SK-N-SH (cell line): ENCODE data around the gene HHATL. TPM values are rescaled to one million over a fixed set of nuclear protein-coding genes. Genes with fewer than 3 reads are reported as not detected.

Experiments used
- CTCF ChIA-PET: fragments of 300-600, 350-600 bp; formaldehyde crosslinking; extraction: SDS; loops from one replicate; lab custom pipeline; 2021; lab: Yijun Ruan, JAX
- POLR2A ChIA-PET: fragments of 350-600 bp; sonication (Branson Sonifier 250); formaldehyde crosslinking; extraction: SDS; loops from one replicate; lab custom pipeline; 2020; ENCODE audit warnings: antibody characterized with exemption, inconsistent platforms; lab: Yijun Ruan, JAX
- DNase-seq: peaks from one replicate; pipeline ENCODE4 v3.0.0; 2012
- H2AFZ ChIP-seq: fragments of 200-600 bp; sonication (generic); 2 replicates; pipeline ENCODE4 v1.8.1; 2016; ENCODE audit warnings: antibody characterized with exemption, mild to moderate bottlenecking, low read depth
- H3F3A ChIP-seq: fragments of 200-600 bp; sonication (generic); replicated peaks from 2 replicates; pipeline ENCODE3; 2016; ENCODE audit warnings: antibody characterized with exemption, mild to moderate bottlenecking; ENCODE audit not compliant: insufficient read depth
- H3K27ac ChIP-seq, 2 experiments: fragments of 200-500 bp in 1 of 2; fragments of 200-600 bp in 1 of 2; sonication (Bioruptor generic) in 1 of 2; sonication (generic), shearing (Covaris generic) in 1 of 2; 2 replicates each; pipeline versions ENCODE4 v1.5.1 to v1.6.1; 2014 to 2016; ENCODE audit warnings: low read depth in 2 of 2, inconsistent platforms in 1 of 2, low read length in 1 of 2, mild to moderate bottlenecking in 1 of 2, mixed read lengths in 1 of 2
- H3K27me3 ChIP-seq: fragments of 200-600 bp; sonication (generic), shearing (Covaris generic); 2 replicates; pipeline ENCODE4 v1.6.1; 2016; ENCODE audit warnings: mixed run types; ENCODE audit not compliant: insufficient read depth
- H3K36me3 ChIP-seq, 2 experiments: fragments of 200-500 bp in 1 of 2; fragments of 200-600 bp in 1 of 2; sonication (Bioruptor generic) in 1 of 2; sonication (generic) in 1 of 2; replicated peaks in 1 of 2; 2 replicates each; pipeline versions ENCODE3 to v1.5.1; 2014 to 2016; ENCODE audit warnings: low read length in 1 of 2, mild to moderate bottlenecking in 1 of 2; ENCODE audit not compliant: insufficient read depth in 2 of 2, control insufficient read depth in 1 of 2
- H3K4me1 ChIP-seq, 2 experiments: fragments of 200-500 bp in 1 of 2; fragments of 200-600 bp in 1 of 2; sonication (Bioruptor generic) in 1 of 2; sonication (generic), shearing (Covaris generic) in 1 of 2; 2 replicates each; pipeline versions ENCODE4 v1.5.1 to v1.6.1; 2014 to 2016; ENCODE audit warnings: low read depth in 1 of 2, low read length in 1 of 2, mixed run types in 1 of 2; ENCODE audit not compliant: insufficient read depth in 2 of 2, control insufficient read depth in 1 of 2
- H3K4me2 ChIP-seq: fragments of 200-600 bp; sonication (generic), shearing (Covaris generic); 2 replicates; pipeline ENCODE4 v1.6.1; 2017; ENCODE audit warnings: mixed run types
- H3K4me3 ChIP-seq, 2 experiments: fragments of 200-500 bp in 1 of 2; fragments of 200-600 bp in 1 of 2; sonication (Bioruptor generic) in 1 of 2; sonication (generic), shearing (Covaris generic) in 1 of 2; 2 replicates each; pipeline versions ENCODE4 v1.5.1 to v1.8.1; 2014 to 2016; ENCODE audit warnings: low read depth in 2 of 2, inconsistent platforms in 1 of 2, low read length in 1 of 2, mild to moderate bottlenecking in 1 of 2, mixed read lengths in 1 of 2, moderate library complexity in 1 of 2
- H3K79me2 ChIP-seq: fragments of 200-600 bp; sonication (generic); 2 replicates; pipeline ENCODE4 v1.8.1; 2017; ENCODE audit warnings: mild to moderate bottlenecking; ENCODE audit not compliant: insufficient read depth
- H3K9ac ChIP-seq: fragments of 200-600 bp; sonication (generic); 2 replicates; pipeline ENCODE4 v1.6.1; 2017; ENCODE audit warnings: mixed run types
- H3K9me2 ChIP-seq: fragments of 200-600 bp; sonication (generic); 2 replicates; pipeline ENCODE4 v1.6.1; 2017; ENCODE audit warnings: mixed run types
- H3K9me3 ChIP-seq: fragments of 200-600 bp; sonication (generic); 2 replicates; pipeline ENCODE4 v1.6.1; 2017; ENCODE audit warnings: mixed run types, mild to moderate bottlenecking, moderate library complexity
- H4K20me1 ChIP-seq: fragments of 200-600 bp; sonication (generic); 2 replicates; pipeline ENCODE4 v1.6.1; 2017; ENCODE audit warnings: mild to moderate bottlenecking, mixed run types; ENCODE audit not compliant: insufficient read depth
- EP300 ChIP-seq, 2 experiments: IDR thresholded peaks; 2 replicates each; pipeline versions ENCODE4 v1.4.0 to v1.6.1; 2012; ENCODE audit warnings: borderline replicate concordance in 1 of 2, low read depth in 1 of 2, low read length in 1 of 2
- GATA2 ChIP-seq: sonication (generic); formaldehyde crosslinking; IDR thresholded peaks from 2 replicates; pipeline ENCODE4 v1.5.0; 2020; ENCODE audit warnings: mild to moderate bottlenecking, missing genetic modification reagents
- MXI1 ChIP-seq: IDR thresholded peaks from 2 replicates; pipeline ENCODE4 v1.6.1; 2012; ENCODE audit warnings: mild to moderate bottlenecking, low read depth, low read length, improper control_type of control experiment
- NFIC ChIP-seq: IDR thresholded peaks from 2 replicates; pipeline ENCODE4 v1.4.0; 2012; ENCODE audit warnings: borderline replicate concordance
- NRF1 ChIP-seq: IDR thresholded peaks from 2 replicates; pipeline ENCODE4 v1.6.1; 2012; ENCODE audit warnings: low read depth, mild to moderate bottlenecking, low read length
- RFX5 ChIP-seq: IDR thresholded peaks from 2 replicates; pipeline ENCODE4 v1.6.1; 2012; ENCODE audit warnings: mild to moderate bottlenecking, improper control_type of control experiment, low read length
- SIN3A ChIP-seq: IDR thresholded peaks from 2 replicates; pipeline ENCODE4 v1.6.1; 2012; ENCODE audit warnings: low read depth, mild to moderate bottlenecking, low read length, moderate library complexity, borderline replicate concordance
- TEAD4 ChIP-seq: IDR thresholded peaks from 2 replicates; pipeline ENCODE4 v1.4.0; 2012; ENCODE audit warnings: mild to moderate bottlenecking, borderline replicate concordance; ENCODE audit not compliant: insufficient read depth
- WGBS: methylation state at CpG from one replicate; pipeline ENCODE4 v1.1.6; 2017; ENCODE audit warnings: low lambda C conversion rate; 5-methylcytosine and 5-hydroxymethylcytosine counted together
- polyA plus RNA-seq, 3 experiments: library from polyadenylated mRNA; depleted of rRNA; stranded (reverse); fragments of >200 nt; gene quantifications; 2 replicates each; pipeline ENCODE4 v1.2.3, GENCODE V29; 2012
- TF ChIP-seq, protein P1 (sequence below): IDR thresholded peaks from 2 replicates; pipeline ENCODE4; 2012
- TF ChIP-seq, protein P2 (sequence below): IDR thresholded peaks from 2 replicates; pipeline ENCODE4 v1.4.0; 2012; ENCODE audit warnings: low read depth
- TF ChIP-seq, protein P3 (sequence below): fragments of 150-350 bp; IDR thresholded peaks from 2 replicates; pipeline ENCODE4 v1.6.1; 2017; ENCODE audit warnings: antibody characterized with exemption, low read length, low read depth, borderline replicate concordance
- TF ChIP-seq, protein P4 (sequence below): fragments of 200-600 bp; sonication (generic); IDR thresholded peaks from 2 replicates; pipeline ENCODE4 v1.6.1; 2017; ENCODE audit warnings: antibody characterized with exemption, mild to moderate bottlenecking, moderate library complexity
- TF ChIP-seq, protein P5 (sequence below): IDR thresholded peaks from 2 replicates; pipeline ENCODE4 v1.4.0; 2012; ENCODE audit warnings: low read depth, borderline replicate concordance

HHATL gene
- polyA plus RNA-seq, 1 of the 3 experiments (the other 2 are of a cell fraction) = not detected

DNA sequence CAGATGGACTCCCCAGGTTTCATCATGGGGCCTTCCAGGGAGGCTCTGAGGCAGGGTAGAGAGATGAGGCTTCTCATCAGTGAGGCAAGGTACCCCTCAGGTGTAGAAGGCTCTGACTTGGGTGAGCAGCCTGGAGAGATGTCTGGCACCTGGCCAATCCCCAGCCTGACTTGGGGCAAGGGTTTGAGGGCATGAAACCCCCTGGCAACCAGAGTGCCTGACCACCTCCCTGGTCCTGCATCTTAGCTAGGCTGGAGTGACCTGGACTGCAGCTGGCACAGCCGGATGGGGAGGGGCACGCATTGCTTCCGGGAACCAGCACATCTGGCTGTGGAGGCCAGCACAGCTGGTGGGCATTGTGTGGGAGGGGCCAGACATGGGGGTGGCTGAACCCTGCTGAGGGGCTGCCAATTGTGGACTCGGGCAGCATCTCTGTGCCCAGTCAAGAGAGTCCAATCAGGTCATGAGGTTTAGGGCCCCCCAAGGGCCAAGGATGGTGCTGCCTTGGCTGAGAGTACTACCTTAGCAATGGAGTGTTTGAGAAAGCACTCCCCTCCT, 47.2 kb downstream of the HHATL start:
- peaks cover 8% of the 10 kb centered on the region; the same call in 1 of the 2 replicates for H4K20me1 ChIP-seq
- WGBS = 82% methylated on average over 2 of the region's 4 CpGs
- H3K79me2 ChIP-seq = peaks cover 44% of the 10 kb centered on the region
- peak overlapping the region; percentile 88 for H3K9ac ChIP-seq
- peak overlapping the region; percentile 99 for H3K4me2 ChIP-seq
- peak overlapping the region; percentile 35 to 83; a peak in 1 of 4 replicates for H3K27ac ChIP-seq
- no peak for TF ChIP-seq GATA2 (CRISPR knock-in tag)
- TF ChIP-seq NFIC = peak; percentile 20; the same call in 1 of the 2 replicates
- H3K4me1 ChIP-seq = peaks cover 24 to 42% of the 10 kb centered on the region in 2 experiments
- H3K9me2 ChIP-seq = no peaks in the 10 kb centered on the region
- H3K27me3 ChIP-seq = no peaks in the 10 kb centered on the region
- POLR2A ChIA-PET = interaction anchor here (0.6 kb wide), 1 partner anchor 164 kb away, joined by 3 read pairs; no protein-coding TSS in a partner anchor
- H3K9me3 ChIP-seq = no peaks in the 10 kb centered on the region
- no peak overlapping the region; the same call in 1 of the 2 replicates for H2AFZ ChIP-seq
- CTCF ChIA-PET = interaction anchor here (1.5 to 2.7 kb wide), 3 partner anchors 54 to 94 kb away, joined by 4 to 12 read pairs (median 5); partner anchors contain the start of gene NKTR
- peaks cover 21% of the 10 kb centered on the region for H3F3A ChIP-seq
- H3K36me3 ChIP-seq = peaks cover 5 to 16% of the 10 kb centered on the region in 2 experiments
- H3K4me3 ChIP-seq = peak overlapping the region; percentile 83 to 91
- peak; percentile 83 for DNase-seq

DNA sequence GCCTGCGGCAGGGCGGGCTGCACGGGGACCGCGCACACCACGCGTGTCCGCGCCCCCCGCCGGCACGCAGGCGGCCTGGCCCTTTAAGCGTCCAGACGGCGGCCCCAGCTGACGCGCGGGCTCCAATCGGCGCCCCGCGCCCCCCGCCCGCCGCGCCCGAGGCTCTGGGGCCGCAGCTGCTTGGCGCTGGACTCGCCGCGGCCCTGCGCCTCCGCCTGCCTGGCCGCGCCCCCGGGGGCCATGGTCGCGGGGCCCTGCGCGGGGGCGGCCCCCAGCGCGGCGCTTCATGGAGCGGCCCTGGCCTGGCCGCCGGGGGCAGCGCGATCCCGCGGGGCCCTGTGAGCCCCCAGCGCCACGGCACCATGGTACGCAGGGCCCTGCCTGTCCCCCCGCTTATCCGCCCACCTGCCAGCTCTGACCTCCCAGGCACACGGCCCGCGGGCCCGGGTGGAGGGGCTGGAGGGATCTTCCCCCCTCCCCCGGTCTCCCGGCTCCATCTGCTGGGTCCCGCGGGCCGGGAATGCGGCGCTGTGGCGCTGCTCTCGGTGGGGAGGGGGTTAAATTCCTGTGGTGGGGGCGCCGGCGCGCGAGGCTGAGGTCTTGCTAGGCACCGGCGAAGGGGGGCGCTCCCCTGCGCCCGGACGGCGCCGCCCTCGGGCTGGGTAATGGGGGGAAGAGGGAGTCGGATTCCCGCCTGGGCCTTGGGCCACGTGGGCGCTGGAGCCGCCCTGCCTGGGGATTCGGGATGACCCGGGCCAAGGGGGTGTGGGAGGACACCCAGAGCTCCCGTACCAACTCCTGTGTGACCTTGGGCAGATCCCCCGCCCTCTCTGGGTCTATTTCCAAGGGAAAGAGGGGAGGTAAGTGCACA, 48.0 kb downstream of the HHATL start:
- CTCF ChIA-PET = interaction anchor here (1.0 to 2.7 kb wide), 5 partner anchors 53 to 186 kb away, joined by 4 to 12 read pairs (median 4); partner anchors contain the start of genes NKTR and SEC22C
- Histone ChIP-seq H3K27ac (peak overlapping the region; percentile 83 to 84; a peak in 2 of 4 replicates), H3K79me2 (peaks cover 52% of the 10 kb centered on the region), H3K27me3 (no peaks in the 10 kb centered on the region), H3K4me3 (peak overlapping the region; percentile 83 to 91), H2AFZ (peak overlapping the region; percentile 74), H3F3A (peaks cover 24% of the 10 kb centered on the region), H3K9me2 (no peaks in the 10 kb centered on the region), H3K4me1 (peaks cover 24 to 42% of the 10 kb centered on the region in 2 experiments), H4K20me1 (peaks cover 8% of the 10 kb centered on the region; the same call in 1 of the 2 replicates), H3K9ac (peak overlapping the region; percentile 88), H3K9me3 (no peaks in the 10 kb centered on the region), H3K36me3 (peaks cover 5 to 12% of the 10 kb centered on the region in 2 experiments), H3K4me2 (peak overlapping the region; percentile 99)
- peak; percentile 92 for DNase-seq
- POLR2A ChIA-PET = interaction anchor here (0.6 to 0.9 kb wide), 2 partner anchors 54 to 164 kb away, joined by 3 to 4 read pairs; partner anchors contain the start of gene NKTR
- 3% methylated on average over 15 of the region's 94 CpGs for WGBS
- TF ChIP-seq EP300 (IDR thresholded peaks at IDR 0.05; ENCODE audit: borderline replicate concordance in 1 of 2, low read depth in 1 of 2, low read length in 1 of 2) = peak in 1 of 2 experiments; percentile 23; a peak in 1 of 4 replicates
- TF ChIP-seq RFX5 = no peak
- TF ChIP-seq, protein P1, sequence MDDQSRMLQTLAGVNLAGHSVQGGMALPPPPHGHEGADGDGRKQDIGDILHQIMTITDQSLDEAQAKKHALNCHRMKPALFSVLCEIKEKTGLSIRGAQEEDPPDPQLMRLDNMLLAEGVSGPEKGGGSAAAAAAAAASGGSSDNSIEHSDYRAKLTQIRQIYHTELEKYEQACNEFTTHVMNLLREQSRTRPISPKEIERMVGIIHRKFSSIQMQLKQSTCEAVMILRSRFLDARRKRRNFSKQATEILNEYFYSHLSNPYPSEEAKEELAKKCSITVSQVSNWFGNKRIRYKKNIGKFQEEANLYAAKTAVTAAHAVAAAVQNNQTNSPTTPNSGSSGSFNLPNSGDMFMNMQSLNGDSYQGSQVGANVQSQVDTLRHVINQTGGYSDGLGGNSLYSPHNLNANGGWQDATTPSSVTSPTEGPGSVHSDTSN = no peak
- TF ChIP-seq MXI1 = peak; percentile 41; the same call in 1 of the 2 replicates
- TF ChIP-seq TEAD4 = peak; percentile 60
- TF ChIP-seq, protein P2, sequence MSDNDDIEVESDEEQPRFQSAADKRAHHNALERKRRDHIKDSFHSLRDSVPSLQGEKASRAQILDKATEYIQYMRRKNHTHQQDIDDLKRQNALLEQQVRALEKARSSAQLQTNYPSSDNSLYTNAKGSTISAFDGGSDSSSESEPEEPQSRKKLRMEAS = peak; percentile 92
- TF ChIP-seq, protein P3, sequence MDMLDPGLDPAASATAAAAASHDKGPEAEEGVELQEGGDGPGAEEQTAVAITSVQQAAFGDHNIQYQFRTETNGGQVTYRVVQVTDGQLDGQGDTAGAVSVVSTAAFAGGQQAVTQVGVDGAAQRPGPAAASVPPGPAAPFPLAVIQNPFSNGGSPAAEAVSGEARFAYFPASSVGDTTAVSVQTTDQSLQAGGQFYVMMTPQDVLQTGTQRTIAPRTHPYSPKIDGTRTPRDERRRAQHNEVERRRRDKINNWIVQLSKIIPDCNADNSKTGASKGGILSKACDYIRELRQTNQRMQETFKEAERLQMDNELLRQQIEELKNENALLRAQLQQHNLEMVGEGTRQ = peak; percentile 56
- peak; percentile 52; the same call in 1 of the 2 replicates for TF ChIP-seq SIN3A
- TF ChIP-seq NRF1 = no peak
- TF ChIP-seq, protein P4, sequence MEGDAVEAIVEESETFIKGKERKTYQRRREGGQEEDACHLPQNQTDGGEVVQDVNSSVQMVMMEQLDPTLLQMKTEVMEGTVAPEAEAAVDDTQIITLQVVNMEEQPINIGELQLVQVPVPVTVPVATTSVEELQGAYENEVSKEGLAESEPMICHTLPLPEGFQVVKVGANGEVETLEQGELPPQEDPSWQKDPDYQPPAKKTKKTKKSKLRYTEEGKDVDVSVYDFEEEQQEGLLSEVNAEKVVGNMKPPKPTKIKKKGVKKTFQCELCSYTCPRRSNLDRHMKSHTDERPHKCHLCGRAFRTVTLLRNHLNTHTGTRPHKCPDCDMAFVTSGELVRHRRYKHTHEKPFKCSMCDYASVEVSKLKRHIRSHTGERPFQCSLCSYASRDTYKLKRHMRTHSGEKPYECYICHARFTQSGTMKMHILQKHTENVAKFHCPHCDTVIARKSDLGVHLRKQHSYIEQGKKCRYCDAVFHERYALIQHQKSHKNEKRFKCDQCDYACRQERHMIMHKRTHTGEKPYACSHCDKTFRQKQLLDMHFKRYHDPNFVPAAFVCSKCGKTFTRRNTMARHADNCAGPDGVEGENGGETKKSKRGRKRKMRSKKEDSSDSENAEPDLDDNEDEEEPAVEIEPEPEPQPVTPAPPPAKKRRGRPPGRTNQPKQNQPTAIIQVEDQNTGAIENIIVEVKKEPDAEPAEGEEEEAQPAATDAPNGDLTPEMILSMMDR = peak; percentile 36
- TF ChIP-seq, protein P5, sequence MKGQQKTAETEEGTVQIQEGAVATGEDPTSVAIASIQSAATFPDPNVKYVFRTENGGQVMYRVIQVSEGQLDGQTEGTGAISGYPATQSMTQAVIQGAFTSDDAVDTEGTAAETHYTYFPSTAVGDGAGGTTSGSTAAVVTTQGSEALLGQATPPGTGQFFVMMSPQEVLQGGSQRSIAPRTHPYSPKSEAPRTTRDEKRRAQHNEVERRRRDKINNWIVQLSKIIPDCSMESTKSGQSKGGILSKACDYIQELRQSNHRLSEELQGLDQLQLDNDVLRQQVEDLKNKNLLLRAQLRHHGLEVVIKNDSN = peak; percentile 77
